Testis (tissue), 2 donors: Measurements from ENCODE around the gene HLCS.

Experiments
- POLR2A ChIP-seq: fragments of 450-650 bp; IDR thresholded peaks from one replicate; pipeline ENCODE4 v1.6.1; 2017; ENCODE audit warnings: antibody characterized with exemption, mild to moderate bottlenecking, moderate library complexity
- TF ChIP-seq, protein P1 (sequence below), 3 experiments: fragments of 450-650 bp in 2 of 3; fragments of 200-600 bp in 1 of 3; sonication (generic) in 1 of 3; IDR thresholded peaks; one replicate each; pipeline ENCODE4 v1.5.1; 2016 to 2019; ENCODE audit warnings: antibody characterized with exemption in 3 of 3, mild to moderate bottlenecking in 2 of 3, moderate library complexity in 1 of 3

DNA sequence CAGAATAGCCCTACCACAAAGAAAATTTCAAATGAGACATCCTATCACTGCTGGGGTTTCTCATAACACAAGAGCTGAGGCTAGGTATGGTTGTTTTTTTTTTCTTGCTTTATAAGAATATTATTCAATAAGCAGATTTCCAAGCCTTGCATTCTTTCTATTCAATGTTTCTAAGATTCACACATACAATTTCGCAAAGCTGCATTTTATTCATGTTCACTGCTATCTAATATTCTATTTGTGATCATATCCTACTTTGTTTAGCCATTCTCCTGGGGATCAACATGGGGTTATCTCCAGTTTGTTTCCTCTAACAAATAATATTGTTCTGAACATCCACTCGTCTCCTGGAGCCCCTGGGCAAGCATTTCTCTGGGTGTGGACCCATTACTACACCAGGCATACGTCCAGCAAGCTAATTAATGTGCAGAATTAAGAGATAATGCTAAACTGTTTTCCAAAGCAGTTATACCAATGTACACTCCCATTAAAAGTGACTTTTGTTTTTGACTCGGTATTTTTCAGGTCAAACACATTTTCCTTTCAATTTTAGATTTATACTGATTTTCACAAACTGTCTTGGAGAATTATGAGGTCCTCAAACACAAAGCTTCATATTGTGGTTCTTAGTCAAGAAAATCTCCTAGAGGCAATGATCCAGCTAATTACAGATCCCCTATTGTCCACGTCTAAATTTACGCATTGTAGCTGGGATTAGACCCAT, 15.7 kb upstream of the HLCS start:
- TF ChIP-seq, protein P1, sequence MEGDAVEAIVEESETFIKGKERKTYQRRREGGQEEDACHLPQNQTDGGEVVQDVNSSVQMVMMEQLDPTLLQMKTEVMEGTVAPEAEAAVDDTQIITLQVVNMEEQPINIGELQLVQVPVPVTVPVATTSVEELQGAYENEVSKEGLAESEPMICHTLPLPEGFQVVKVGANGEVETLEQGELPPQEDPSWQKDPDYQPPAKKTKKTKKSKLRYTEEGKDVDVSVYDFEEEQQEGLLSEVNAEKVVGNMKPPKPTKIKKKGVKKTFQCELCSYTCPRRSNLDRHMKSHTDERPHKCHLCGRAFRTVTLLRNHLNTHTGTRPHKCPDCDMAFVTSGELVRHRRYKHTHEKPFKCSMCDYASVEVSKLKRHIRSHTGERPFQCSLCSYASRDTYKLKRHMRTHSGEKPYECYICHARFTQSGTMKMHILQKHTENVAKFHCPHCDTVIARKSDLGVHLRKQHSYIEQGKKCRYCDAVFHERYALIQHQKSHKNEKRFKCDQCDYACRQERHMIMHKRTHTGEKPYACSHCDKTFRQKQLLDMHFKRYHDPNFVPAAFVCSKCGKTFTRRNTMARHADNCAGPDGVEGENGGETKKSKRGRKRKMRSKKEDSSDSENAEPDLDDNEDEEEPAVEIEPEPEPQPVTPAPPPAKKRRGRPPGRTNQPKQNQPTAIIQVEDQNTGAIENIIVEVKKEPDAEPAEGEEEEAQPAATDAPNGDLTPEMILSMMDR (IDR thresholded peaks at IDR 0.05) = no peak
- TF ChIP-seq POLR2A = no peak
